Measurements from ENCODE around the gene TAF11.

- no peak for TF ChIP-seq GLIS3 (CRISPR knock-in tag; IDR thresholded peaks at IDR 0.05)
- TF ChIP-seq TCF4 (CRISPR knock-in tag; IDR thresholded peaks at IDR 0.05; ENCODE audit: borderline replicate concordance) = no peak
- TF ChIP-seq CSDC2 (CRISPR knock-in tag; IDR thresholded peaks at IDR 0.05) = no peak
- no peak for TF ChIP-seq ZFP30 (CRISPR knock-in tag; IDR thresholded peaks at IDR 0.05)
- no peak for TF ChIP-seq ISL1 (CRISPR knock-in tag; IDR thresholded peaks at IDR 0.05)
- TF ChIP-seq ARNTL (CRISPR knock-in tag; IDR thresholded peaks at IDR 0.05; ENCODE audit: borderline replicate concordance, low read depth) = no peak
- no peak for TF ChIP-seq RARB (CRISPR knock-in tag; IDR thresholded peaks at IDR 0.05)
- TF ChIP-seq OSR1 (CRISPR knock-in tag; IDR thresholded peaks at IDR 0.05) = no peak
Observed at GRCh38 chr6:34891296-34891695, 3.5 kb upstream of the TAF11 start.

Measured in SK-N-SH treated with all-trans-retinoic acid at 6 μM for 48 hours (cell line).